HG02759 (cell line): ENCODE data around the gene FUT9.
"Not testable (repeated sequence)": the region's sequence is repeated elsewhere in the genome, so short reads cannot be mapped to it uniquely, and the experiment has no call there.

ENCODE experiments used
- ATAC-seq: cut with Tn5 transposase; IDR thresholded peaks from one replicate; pipeline ENCODE4 v1.9.1; 2021; ENCODE audit warnings: mild to moderate bottlenecking, moderate library complexity; ENCODE audit not compliant: unreplicated experiment

The FUT9 gene

DNA sequence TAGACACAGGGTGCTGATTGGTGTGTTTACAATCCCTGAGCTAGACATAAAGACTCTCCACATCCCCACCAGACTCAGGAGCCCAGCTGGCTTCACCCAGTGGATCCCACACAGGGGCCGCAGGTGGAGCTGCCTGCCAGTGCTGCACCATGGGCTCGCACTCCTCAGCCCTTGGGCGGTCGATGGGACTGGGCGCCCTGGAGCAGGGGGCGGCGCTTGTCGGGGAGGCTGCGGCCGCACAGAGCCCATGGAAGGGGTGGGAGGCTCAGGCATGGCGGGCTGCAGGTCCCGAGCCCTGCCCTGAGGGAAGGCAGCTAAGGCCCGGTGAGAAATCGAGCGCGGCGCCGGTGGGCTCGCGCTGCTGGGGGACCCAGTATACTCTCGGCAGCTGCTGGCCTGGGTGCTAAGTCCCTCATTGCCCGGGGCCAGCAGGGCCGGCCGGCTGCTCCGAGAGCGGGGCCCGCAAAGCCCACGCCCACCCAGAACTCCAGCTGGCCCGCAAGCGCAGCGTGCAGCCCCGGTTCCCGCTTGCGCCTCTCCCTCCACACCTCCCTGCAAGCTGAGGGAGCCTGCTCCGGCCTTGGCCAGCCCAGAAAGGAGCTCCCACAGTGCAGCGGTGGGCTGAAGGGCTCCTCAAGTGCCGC lies 245.1 kb downstream of the FUT9 start:
- ATAC-seq, result not testable (repeated sequence)
